Measurements from ENCODE around the gene CTSD. TPM values are rescaled to one million over a fixed set of nuclear protein-coding genes. Genes with fewer than 3 reads are reported as not detected.

Gene CTSD
- polyA plus RNA-seq, 2 of the 4 experiments (the other 2 are of a cell fraction) = 74.0 to 310 TPM

DNA sequence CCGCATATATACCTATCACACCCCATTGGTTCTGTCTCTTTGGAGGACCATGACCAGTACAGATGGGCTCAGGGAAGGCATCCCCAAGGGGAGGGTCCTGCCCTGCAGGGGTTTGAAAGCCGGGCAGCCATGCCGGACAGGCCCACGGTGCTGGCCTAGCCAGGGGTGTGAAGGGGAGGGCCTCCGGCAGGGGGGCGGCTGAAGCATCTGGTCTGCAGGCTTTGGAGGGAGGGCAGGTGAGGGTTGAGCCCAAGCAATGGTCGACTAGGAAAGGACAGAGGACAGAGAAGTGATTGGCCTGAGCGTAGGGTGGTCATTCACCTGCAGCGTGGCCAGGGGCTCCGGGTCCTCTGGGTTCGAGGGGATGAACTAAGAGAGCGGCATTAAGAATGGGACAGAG, 11.2 kb upstream of the CTSD start (continued):
- TF ChIP-seq MYC (IDR thresholded peaks at IDR 0.05; ENCODE audit: borderline replicate concordance, low read length) = no peak
- TF ChIP-seq CBX2 (IDR thresholded peaks at IDR 0.05; ENCODE audit: borderline replicate concordance, low read depth) = no peak
- no peak for TF ChIP-seq CBX8 (IDR thresholded peaks at IDR 0.05)
- TF ChIP-seq ESRRA (IDR thresholded peaks at IDR 0.05; ENCODE audit: borderline replicate concordance, low read length) = no peak

DNA sequence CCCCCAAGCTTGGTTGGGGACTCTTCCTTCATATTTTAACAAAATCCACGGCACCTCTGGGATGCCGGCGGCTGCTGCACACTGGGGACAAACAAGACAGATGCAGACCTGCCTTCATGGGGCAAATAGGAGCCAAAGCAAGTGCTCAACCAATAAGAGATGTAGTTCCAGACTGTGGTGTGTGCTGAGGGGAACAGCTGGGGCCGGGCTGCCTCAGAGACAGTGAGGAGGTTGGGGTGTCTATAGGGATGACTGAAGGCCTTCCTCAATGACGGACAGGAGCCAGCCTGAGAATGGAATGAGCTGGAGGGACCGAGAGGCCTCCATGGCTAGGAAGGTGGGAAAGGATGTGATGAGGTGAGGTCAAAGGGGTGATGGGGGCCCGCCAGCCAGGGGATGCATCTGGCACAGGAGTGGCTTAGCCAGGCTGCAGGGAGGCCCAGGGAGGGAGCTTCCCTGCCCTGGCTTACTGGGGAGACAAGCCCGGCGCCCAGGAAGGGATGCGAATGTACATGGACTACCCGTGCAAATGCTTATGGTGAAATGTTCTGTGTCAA, 10.3 kb upstream of the CTSD start:
- no peaks in the 10 kb centered on the region for H3K9me3 ChIP-seq
- POLR2A ChIA-PET = interaction anchor here (2.2 kb wide), 1 partner anchor 10 kb away, joined by 11 read pairs; the partner anchor contains the start of gene CTSD
- peaks cover 51% of the 10 kb centered on the region for H3K4me1 ChIP-seq
- peak overlapping the region; percentile 97 to 99 for H3K27ac ChIP-seq
- FAIRE-seq (no peak), DNase-seq (ENCODE audit: low read depth in 1 of 2, low spot score in 1 of 2) (no peak), ATAC-seq (no peak)
- H3K4me2 ChIP-seq = peak overlapping the region; percentile 82
- TF ChIP-seq CHD2 (IDR thresholded peaks at IDR 0.05; ENCODE audit: low read length, partially characterized antibody) (no peak), FOXS1 (CRISPR knock-in tag; IDR thresholded peaks at IDR 0.05) (no peak), HDAC2 (IDR thresholded peaks at IDR 0.05) (no peak), SMC3 (IDR thresholded peaks at IDR 0.05) (no peak), FOSB (CRISPR knock-in tag; IDR thresholded peaks at IDR 0.05) (no peak), POLR2AphosphoS2 (conservative IDR thresholded peaks at IDR 0.05; ENCODE audit: low read length) (no peak), RCOR1 (IDR thresholded peaks at IDR 0.05; ENCODE audit: low read depth, low read length) (no peak), CBX2 (IDR thresholded peaks at IDR 0.05; ENCODE audit: borderline replicate concordance, low read depth) (no peak), KDM5A (IDR thresholded peaks at IDR 0.05) (no peak), RARB (CRISPR knock-in tag; IDR thresholded peaks at IDR 0.05) (no peak), CEBPB (IDR thresholded peaks at IDR 0.05) (no peak), HEYL (CRISPR knock-in tag; IDR thresholded peaks at IDR 0.05) (no peak), CBX8 (IDR thresholded peaks at IDR 0.05) (no peak), ELK1 (IDR thresholded peaks at IDR 0.05; ENCODE audit: low read depth, low read length) (no peak)
- TF ChIP-seq, protein P1, sequence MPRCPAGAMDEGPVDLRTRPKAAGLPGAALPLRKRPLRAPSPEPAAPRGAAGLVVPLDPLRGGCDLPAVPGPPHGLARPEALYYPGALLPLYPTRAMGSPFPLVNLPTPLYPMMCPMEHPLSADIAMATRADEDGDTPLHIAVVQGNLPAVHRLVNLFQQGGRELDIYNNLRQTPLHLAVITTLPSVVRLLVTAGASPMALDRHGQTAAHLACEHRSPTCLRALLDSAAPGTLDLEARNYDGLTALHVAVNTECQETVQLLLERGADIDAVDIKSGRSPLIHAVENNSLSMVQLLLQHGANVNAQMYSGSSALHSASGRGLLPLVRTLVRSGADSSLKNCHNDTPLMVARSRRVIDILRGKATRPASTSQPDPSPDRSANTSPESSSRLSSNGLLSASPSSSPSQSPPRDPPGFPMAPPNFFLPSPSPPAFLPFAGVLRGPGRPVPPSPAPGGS (IDR thresholded peaks at IDR 0.05) = no peak
- 95% methylated on average over 11 of the region's 11 CpGs for WGBS (ENCODE audit: missing lambda C conversion rate)
- CTCF ChIA-PET = interaction anchor here (0.9 to 2.2 kb wide), 8 partner anchors 10 to 121 kb away, joined by 3 to 18 read pairs (median 6); partner anchors contain the start of genes CTSD and IFITM10
- no peak overlapping the region for H3K4me3 ChIP-seq

- TF ChIP-seq, protein P2, sequence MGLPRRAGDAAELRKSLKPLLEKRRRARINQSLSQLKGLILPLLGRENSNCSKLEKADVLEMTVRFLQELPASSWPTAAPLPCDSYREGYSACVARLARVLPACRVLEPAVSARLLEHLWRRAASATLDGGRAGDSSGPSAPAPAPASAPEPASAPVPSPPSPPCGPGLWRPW (IDR thresholded peaks at IDR 0.05) = no peak
- TF ChIP-seq JUN (IDR thresholded peaks at IDR 0.05) = peak in 1 of 2 experiments; percentile 66; a peak in 2 of 5 replicates
- 64% methylated on average over 9 of the region's 10 CpGs for WGBS (ENCODE audit: missing lambda C conversion rate)
- ATAC-seq (peak; percentile 36 to 64; a peak in 5 of 6 replicates), DNase-seq (ENCODE audit: low read depth in 1 of 2, low spot score in 1 of 2) (no peak), FAIRE-seq (no peak)
- no peaks in the 10 kb centered on the region for H3K9me3 ChIP-seq
- H3K4me3 ChIP-seq = 0 out of 3 replicates have a peak overlapping the region, but pooled peaks have one; percentile 1
- POLR2A ChIA-PET = interaction anchor here (1.8 to 2.2 kb wide), 3 partner anchors 9 to 23 kb away, joined by 11 to 13 read pairs (median 11); partner anchors contain the start of genes CTSD and IFITM10
- H3K4me1 ChIP-seq = peaks cover 51% of the 10 kb centered on the region
- H3K4me2 ChIP-seq = peak overlapping the region; percentile 82
- peak overlapping the region; percentile 97 to 99 for H3K27ac ChIP-seq
- CTCF ChIA-PET = interaction anchor here (0.6 to 2.2 kb wide), 10 partner anchors 9 to 121 kb away, joined by 3 to 18 read pairs (median 6); partner anchors contain the start of genes CTSD and IFITM10
These were observed 9.6 kb upstream of the CTSD start for GRCh38 chr11:1773131-1773993.

All from A549 (cell line).